Measurements from ENCODE around the gene C6orf141.

- TF ChIP-seq CTCF (IDR thresholded peaks at IDR 0.05): no peak
- no peak for TF ChIP-seq POLR2A (IDR thresholded peaks at IDR 0.05)
Measured at GRCh38 chr6:49543087-49543858, 7.2 kb upstream of the C6orf141 start.
